Fibroblast of lung (primary cell): ENCODE results near the gene CLCF1. TPM values are rescaled to one million over a fixed set of nuclear protein-coding genes. Genes with fewer than 3 reads are reported as not detected.

Source experiments
- DNase-seq, 2 donors: peaks; one replicate each; pipeline versions ENCODE4 v3.0.0 to v3.0.0-alpha.2; 2010; ENCODE audit warnings: low read depth in 2 of 2
- H2AFZ ChIP-seq: 2 replicates; pipeline ENCODE4 v1.5.1; 2012; ENCODE audit warnings: low read length, control low read depth, inconsistent platforms
- H3K27ac ChIP-seq: 2 replicates; pipeline ENCODE4 v1.5.1; 2011; ENCODE audit warnings: low read length, control low read depth; ENCODE audit not compliant: insufficient read depth
- H3K27me3 ChIP-seq: 2 replicates; pipeline ENCODE4 v1.5.1; 2011; ENCODE audit warnings: mild to moderate bottlenecking, low read length; ENCODE audit not compliant: control insufficient read depth, insufficient read depth
- H3K36me3 ChIP-seq: 2 replicates; pipeline ENCODE4 v1.5.1; 2011; ENCODE audit warnings: low read length; ENCODE audit not compliant: control insufficient read depth, insufficient read depth
- H3K4me1 ChIP-seq: 2 replicates; pipeline ENCODE4 v1.5.1; 2011; ENCODE audit warnings: low read length; ENCODE audit not compliant: control insufficient read depth, insufficient read depth; ENCODE audit errors: extremely low read depth
- H3K4me2 ChIP-seq: 2 replicates; pipeline ENCODE4 v1.5.1; 2011; ENCODE audit warnings: low read length, control low read depth; ENCODE audit not compliant: insufficient read depth; ENCODE audit errors: extremely low read depth
- H3K4me3 ChIP-seq, 4 experiments: fragments of 200-600 bp in 1 of 4; sonication (generic) in 1 of 4; replicated peaks in 1 of 4; 2 replicates each; pipeline ENCODE4 v1.5.1; 2011 to 2016; ENCODE audit warnings: low read length in 4 of 4, low read depth in 3 of 4, mild to moderate bottlenecking in 3 of 4, control low read depth in 2 of 4, inconsistent platforms in 1 of 4, mixed read lengths in 1 of 4; ENCODE audit not compliant: insufficient read depth in 1 of 4; ENCODE audit errors: control extremely low read depth in 1 of 4
- H3K79me2 ChIP-seq: 2 replicates; pipeline ENCODE4 v1.5.1; 2012; ENCODE audit warnings: mild to moderate bottlenecking, low read length, inconsistent platforms; ENCODE audit not compliant: control insufficient read depth, insufficient read depth
- H3K9ac ChIP-seq: 2 replicates; pipeline ENCODE4 v1.5.1; 2011; ENCODE audit warnings: mild to moderate bottlenecking, low read length, control low read depth; ENCODE audit not compliant: insufficient read depth
- H3K9me3 ChIP-seq: 2 replicates; pipeline ENCODE4 v1.5.1; 2012; ENCODE audit warnings: low read depth, low read length; ENCODE audit not compliant: control insufficient read depth, insufficient read depth
- H4K20me1 ChIP-seq: 2 replicates; pipeline ENCODE4 v1.5.1; 2011; ENCODE audit warnings: low read length; ENCODE audit not compliant: control insufficient read depth, insufficient read depth; ENCODE audit errors: extremely low read depth
- CTCF ChIP-seq, 2 donors: IDR thresholded peaks in 1 of 2; conservative IDR thresholded peaks in 1 of 2; 1 replicate in 1 of 2; 2 replicates in 1 of 2; pipeline ENCODE4 v1.5.1; 2011 to 2012; ENCODE audit warnings: low read length in 2 of 2, control low read depth in 1 of 2, inconsistent platforms in 1 of 2, low read depth in 1 of 2, mild to moderate bottlenecking in 1 of 2
- EZH2 ChIP-seq: IDR thresholded peaks from 2 replicates; pipeline ENCODE4 v1.5.1; 2012; ENCODE audit warnings: low read length, control low read depth, mild to moderate bottlenecking; ENCODE audit errors: missing control alignments
- polyA plus RNA-seq, 2 donors: library from polyadenylated mRNA; depleted of rRNA in 1 of 2; stranded (reverse) in 1 of 2; unstranded in 1 of 2; fragments of >200 nt; gene quantifications; 2 replicates each; pipeline ENCODE4 v1.2.1, GENCODE V29; 2011 to 2012; ENCODE audit warnings: missing spikeins in 1 of 2
- total RNA-seq: library from RNA; depleted of rRNA; stranded (reverse); fragments of >200 nt; gene quantifications from 2 replicates; pipeline ENCODE4 v1.2.1, GENCODE V29; 2014

CLCF1 gene
- total and polyA plus RNA-seq, 2 donors (not counting 1 experiment from before 2014, with no cell fraction given) = 2.3 to 6.0 TPM

GRCh38 chr11:67355023-67355793 lies 18.2 kb downstream of the CLCF1 start:
- Histone ChIP-seq H3K4me2 (peak overlapping the region; percentile 46), H3K4me1 (peaks cover 45% of the 10 kb centered on the region), H3K36me3 (peaks cover 1% of the 10 kb centered on the region), H3K9me3 (no peaks in the 10 kb centered on the region), H3K27me3 (no peaks in the 10 kb centered on the region), H3K79me2 (peaks cover 4% of the 10 kb centered on the region), H3K4me3 (peak overlapping the region in 2 of 4 experiments; percentile 7 to 14), H2AFZ (no peak overlapping the region), H4K20me1 (no peaks in the 10 kb centered on the region), H3K9ac (peak overlapping the region; percentile 58), H3K27ac (peak overlapping the region; percentile 99)
- no peak for DNase-seq
- TF ChIP-seq EZH2 (no peak), CTCF (conservative IDR thresholded peaks at IDR 0.05 in 1 of 2, IDR thresholded peaks at IDR 0.05 in 1 of 2; ENCODE audit: low read depth in 1 of 2, low read length in 2 of 2) (no peak)

- Histone ChIP-seq H3K27ac (peak overlapping the region; percentile 99), H3K79me2 (peaks cover 4% of the 10 kb centered on the region), H3K9me3 (no peaks in the 10 kb centered on the region), H3K4me3 (peak overlapping the region; percentile 45 to 93 (median 78)), H3K36me3 (peaks cover 1% of the 10 kb centered on the region), H3K4me2 (peak overlapping the region; percentile 75), H2AFZ (no peak overlapping the region), H3K27me3 (no peaks in the 10 kb centered on the region), H3K9ac (peak overlapping the region; percentile 58), H4K20me1 (no peaks in the 10 kb centered on the region), H3K4me1 (peaks cover 45% of the 10 kb centered on the region)
- TF ChIP-seq EZH2 (no peak), CTCF (conservative IDR thresholded peaks at IDR 0.05 in 1 of 2, IDR thresholded peaks at IDR 0.05 in 1 of 2; ENCODE audit: low read depth in 1 of 2, low read length in 2 of 2) (peak in 1 of 2 donors; percentile 37)
- DNase-seq = peak; percentile 96 to 97
Observed at GRCh38 chr11:67354075-67355022, 19.0 kb downstream of the CLCF1 start.
